ENCODE results near the gene YIPF3.

Gene YIPF3

DNA sequence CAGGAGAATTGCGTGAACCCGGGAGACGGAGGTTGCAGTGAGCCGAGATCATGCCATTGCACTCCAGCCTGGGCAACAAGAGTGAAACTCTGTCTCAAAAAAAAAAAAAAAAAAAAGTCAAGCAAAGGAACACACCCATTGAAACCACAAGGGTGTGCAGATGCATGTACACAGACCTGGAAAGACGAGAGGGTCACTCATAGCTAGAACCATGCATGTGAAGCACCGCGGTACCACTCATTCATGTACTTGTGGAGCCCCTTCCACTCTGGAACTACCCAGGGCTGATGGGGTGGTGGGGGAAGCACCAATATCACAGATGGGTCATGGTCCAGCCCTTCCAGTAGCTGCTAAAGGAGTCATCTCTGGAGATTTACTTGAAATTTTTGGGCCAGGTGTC, 46.8 kb downstream of the YIPF3 start:
- Histone ChIP-seq H3K9me2 (replicated peaks; ENCODE audit: low read depth, low read length) (no peaks in the 10 kb centered on the region), H3K4me2 (ENCODE audit: low read depth, low read length, poor library complexity, severe bottlenecking) (no peak overlapping the region), H4K20me1 (ENCODE audit: insufficient read depth, low read length, poor library complexity, severe bottlenecking) (no peaks in the 10 kb centered on the region), H3K79me2 (ENCODE audit: insufficient read depth, low read length) (no peaks in the 10 kb centered on the region), H3K4me1 (ENCODE audit: insufficient read depth, low read length, poor library complexity, severe bottlenecking) (no peaks in the 10 kb centered on the region), H3F3A (ENCODE audit: low read depth) (no peaks in the 10 kb centered on the region), H3K36me3 (ENCODE audit: insufficient read depth, low read length) (no peaks in the 10 kb centered on the region), H3K9me3 (ENCODE audit: insufficient read depth, low read depth, low read length) (no peaks in the 10 kb centered on the region), H2AFZ (ENCODE audit: low read length) (no peak overlapping the region), H3K9ac (ENCODE audit: low read depth, low read length, poor library complexity, severe bottlenecking) (no peak overlapping the region), H3K4me3 (ENCODE audit: low read length, poor library complexity, severe bottlenecking) (no peak overlapping the region), H3K27me3 (ENCODE audit: insufficient read depth, low read length, poor library complexity, severe bottlenecking) (no peaks in the 10 kb centered on the region)
- TF ChIP-seq EZH2phosphoT487 (IDR thresholded peaks at IDR 0.05; ENCODE audit: borderline replicate concordance): no peak
- TF ChIP-seq, protein P1, sequence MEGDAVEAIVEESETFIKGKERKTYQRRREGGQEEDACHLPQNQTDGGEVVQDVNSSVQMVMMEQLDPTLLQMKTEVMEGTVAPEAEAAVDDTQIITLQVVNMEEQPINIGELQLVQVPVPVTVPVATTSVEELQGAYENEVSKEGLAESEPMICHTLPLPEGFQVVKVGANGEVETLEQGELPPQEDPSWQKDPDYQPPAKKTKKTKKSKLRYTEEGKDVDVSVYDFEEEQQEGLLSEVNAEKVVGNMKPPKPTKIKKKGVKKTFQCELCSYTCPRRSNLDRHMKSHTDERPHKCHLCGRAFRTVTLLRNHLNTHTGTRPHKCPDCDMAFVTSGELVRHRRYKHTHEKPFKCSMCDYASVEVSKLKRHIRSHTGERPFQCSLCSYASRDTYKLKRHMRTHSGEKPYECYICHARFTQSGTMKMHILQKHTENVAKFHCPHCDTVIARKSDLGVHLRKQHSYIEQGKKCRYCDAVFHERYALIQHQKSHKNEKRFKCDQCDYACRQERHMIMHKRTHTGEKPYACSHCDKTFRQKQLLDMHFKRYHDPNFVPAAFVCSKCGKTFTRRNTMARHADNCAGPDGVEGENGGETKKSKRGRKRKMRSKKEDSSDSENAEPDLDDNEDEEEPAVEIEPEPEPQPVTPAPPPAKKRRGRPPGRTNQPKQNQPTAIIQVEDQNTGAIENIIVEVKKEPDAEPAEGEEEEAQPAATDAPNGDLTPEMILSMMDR (conservative IDR thresholded peaks at IDR 0.05; ENCODE audit: low read length): no peak

DNA sequence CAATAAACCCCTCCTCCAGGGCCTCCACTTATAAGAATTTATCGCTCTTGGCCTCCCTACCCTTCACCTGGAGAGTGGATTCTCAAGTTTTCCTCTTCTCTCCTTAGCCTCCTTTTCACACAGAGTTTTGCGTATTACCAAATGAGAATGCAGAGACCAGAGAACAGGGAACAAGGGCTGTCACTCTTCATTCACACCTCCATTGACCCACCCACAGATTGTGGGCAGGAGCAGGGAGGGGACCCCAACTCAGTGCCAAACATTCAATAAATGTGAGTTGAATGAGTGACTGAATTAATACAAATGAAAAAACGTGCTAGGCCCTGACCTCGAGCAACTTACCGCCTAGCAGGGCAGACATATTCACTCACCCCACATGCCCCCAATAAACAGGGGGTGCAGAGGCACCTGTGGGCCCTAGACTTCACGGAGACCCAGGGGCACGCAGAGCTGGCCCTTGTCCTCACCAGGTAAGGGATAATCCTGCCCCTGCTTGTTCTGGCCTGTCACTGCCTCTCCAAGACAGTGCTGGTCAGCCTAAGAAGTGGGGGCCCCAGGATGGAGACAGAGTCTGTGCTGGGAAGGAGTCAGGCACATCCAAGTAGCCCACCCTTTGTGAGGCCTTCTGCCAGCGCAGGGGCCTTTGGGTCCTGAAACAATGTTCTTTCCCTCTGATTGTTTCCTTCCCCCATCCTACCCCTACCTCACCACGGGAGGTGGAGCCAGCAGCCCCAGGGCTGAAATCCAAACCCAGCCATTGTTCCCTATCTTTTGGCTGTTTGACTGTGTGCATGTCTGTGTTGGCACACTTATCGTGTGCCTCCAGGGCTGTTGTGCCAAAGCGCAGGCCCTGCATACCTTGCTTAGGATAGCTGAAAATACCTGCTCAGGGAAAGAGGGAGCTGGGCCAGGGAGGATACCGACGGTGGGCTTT, 47.7 kb downstream of the YIPF3 start:
- Histone ChIP-seq H3K4me3 (ENCODE audit: low read length, poor library complexity, severe bottlenecking) (no peak overlapping the region), H3F3A (ENCODE audit: low read depth) (no peaks in the 10 kb centered on the region), H3K36me3 (ENCODE audit: insufficient read depth, low read length) (no peaks in the 10 kb centered on the region), H3K4me1 (ENCODE audit: insufficient read depth, low read length, poor library complexity, severe bottlenecking) (no peaks in the 10 kb centered on the region), H3K79me2 (ENCODE audit: insufficient read depth, low read length) (no peaks in the 10 kb centered on the region), H4K20me1 (ENCODE audit: insufficient read depth, low read length, poor library complexity, severe bottlenecking) (no peaks in the 10 kb centered on the region), H3K9ac (ENCODE audit: low read depth, low read length, poor library complexity, severe bottlenecking) (no peak overlapping the region), H3K4me2 (ENCODE audit: low read depth, low read length, poor library complexity, severe bottlenecking) (no peak overlapping the region), H3K9me2 (replicated peaks; ENCODE audit: low read depth, low read length) (no peaks in the 10 kb centered on the region), H2AFZ (ENCODE audit: low read length) (no peak overlapping the region), H3K9me3 (ENCODE audit: insufficient read depth, low read depth, low read length) (no peaks in the 10 kb centered on the region), H3K27me3 (ENCODE audit: insufficient read depth, low read length, poor library complexity, severe bottlenecking) (no peaks in the 10 kb centered on the region)
- TF ChIP-seq, protein P1 (conservative IDR thresholded peaks at IDR 0.05; ENCODE audit: low read length): no peak
- no peak for TF ChIP-seq EZH2phosphoT487 (IDR thresholded peaks at IDR 0.05; ENCODE audit: borderline replicate concordance)

DNA sequence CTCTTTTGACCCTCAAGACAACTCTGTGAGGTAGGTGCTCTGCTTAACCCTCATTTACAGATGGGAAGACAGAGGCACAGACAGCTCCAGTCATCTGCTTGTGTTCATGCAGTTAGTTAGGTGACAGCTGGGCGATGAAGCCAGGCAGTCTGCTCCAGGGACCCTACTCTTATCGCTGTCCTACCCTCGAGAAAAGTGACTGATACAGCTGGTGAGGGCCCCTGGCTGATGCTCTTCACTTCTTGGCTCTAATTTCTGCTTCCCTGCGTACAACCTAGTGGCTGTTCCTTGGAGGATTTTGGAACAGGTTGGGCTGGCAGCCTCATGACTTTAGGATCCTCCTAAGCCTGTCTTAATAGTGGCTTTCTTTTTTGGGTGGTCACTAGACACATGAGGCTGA, 48.5 kb downstream of the YIPF3 start:
- no peaks in the 10 kb centered on the region for H3K36me3 ChIP-seq (ENCODE audit: insufficient read depth, low read length)
- H3K9me2 ChIP-seq (replicated peaks; ENCODE audit: low read depth, low read length): no peaks in the 10 kb centered on the region
- H3K4me3 ChIP-seq (ENCODE audit: low read length, poor library complexity, severe bottlenecking): no peak overlapping the region
- H3K4me1 ChIP-seq (ENCODE audit: insufficient read depth, low read length, poor library complexity, severe bottlenecking): no peaks in the 10 kb centered on the region
- H2AFZ ChIP-seq (ENCODE audit: low read length): no peak overlapping the region
- no peak overlapping the region for H3K9ac ChIP-seq (ENCODE audit: low read depth, low read length, poor library complexity, severe bottlenecking)
- H3F3A ChIP-seq (ENCODE audit: low read depth): no peaks in the 10 kb centered on the region
- no peaks in the 10 kb centered on the region for H3K27me3 ChIP-seq (ENCODE audit: insufficient read depth, low read length, poor library complexity, severe bottlenecking)
- no peak for TF ChIP-seq EZH2phosphoT487 (IDR thresholded peaks at IDR 0.05; ENCODE audit: borderline replicate concordance)
- TF ChIP-seq, protein P1 (conservative IDR thresholded peaks at IDR 0.05; ENCODE audit: low read length): no peak
- H4K20me1 ChIP-seq (ENCODE audit: insufficient read depth, low read length, poor library complexity, severe bottlenecking): no peaks in the 10 kb centered on the region
- no peak overlapping the region for H3K4me2 ChIP-seq (ENCODE audit: low read depth, low read length, poor library complexity, severe bottlenecking)
- no peaks in the 10 kb centered on the region for H3K9me3 ChIP-seq (ENCODE audit: insufficient read depth, low read depth, low read length)
- H3K79me2 ChIP-seq (ENCODE audit: insufficient read depth, low read length): no peaks in the 10 kb centered on the region

Data from Loucy (cell line).